ENCODE data around the gene PACSIN3.

The PACSIN3 gene

GRCh38 chr11:47176328-47177228 lies 9.7 kb downstream of the PACSIN3 start, which contains the start of gene ARFGAP2:
ARFGAP2 (minus strand) TSS chr11:47176879; CDS start chr11:47176853, 26 bp downstream.
- DNase-seq (ENCODE audit: low spot score): peak; percentile 96

- DNase-seq (ENCODE audit: low spot score): no peak
These were observed 10.4 kb downstream of the PACSIN3 start for GRCh38 chr11:47175746-47176327.

- no peak for DNase-seq (ENCODE audit: low spot score)
These were observed 13.4 kb downstream of the PACSIN3 start for GRCh38 chr11:47172740-47173336.

- DNase-seq (ENCODE audit: low spot score): no peak
These were observed 14.4 kb downstream of the PACSIN3 start for GRCh38 chr11:47171856-47172255.

GRCh38 chr11:47171061-47171838 lies 15.0 kb downstream of the PACSIN3 start:
- DNase-seq (ENCODE audit: low spot score): no peak

- DNase-seq (ENCODE audit: low spot score): no peak
These were observed 19.9 kb downstream of the PACSIN3 start for GRCh38 chr11:47166368-47166767.

- DNase-seq (ENCODE audit: low spot score): no peak
These were observed 20.9 kb downstream of the PACSIN3 start for GRCh38 chr11:47165253-47165840.

GRCh38 chr11:47164321-47164720 lies 21.9 kb downstream of the PACSIN3 start:
- no peak for DNase-seq (ENCODE audit: low spot score)

GRCh38 chr11:47163898-47164297 lies 22.3 kb downstream of the PACSIN3 start:
- DNase-seq (ENCODE audit: low spot score): no peak

GRCh38 chr11:47163193-47163592 lies 23.0 kb downstream of the PACSIN3 start:
- DNase-seq (ENCODE audit: low spot score): no peak

GRCh38 chr11:47162426-47162825 lies 23.8 kb downstream of the PACSIN3 start:
- no peak for DNase-seq (ENCODE audit: low spot score)

GRCh38 chr11:47161890-47162289 lies 24.3 kb downstream of the PACSIN3 start:
- DNase-seq (ENCODE audit: low spot score): no peak

- DNase-seq (ENCODE audit: low spot score): peak; percentile 49
These were observed 24.9 kb downstream of the PACSIN3 start for GRCh38 chr11:47161134-47161854.

- DNase-seq (ENCODE audit: low spot score): no peak
These were observed 25.5 kb downstream of the PACSIN3 start for GRCh38 chr11:47160753-47161133.

GRCh38 chr11:47158242-47158641 lies 28.0 kb downstream of the PACSIN3 start:
- DNase-seq (ENCODE audit: low spot score): no peak

- DNase-seq (ENCODE audit: low spot score): no peak
These were observed 28.4 kb downstream of the PACSIN3 start for GRCh38 chr11:47157805-47158204.

- DNase-seq (ENCODE audit: low spot score): no peak
These were observed 29.3 kb downstream of the PACSIN3 start for GRCh38 chr11:47156951-47157350.

- DNase-seq (ENCODE audit: low spot score): no peak
These were observed 29.9 kb downstream of the PACSIN3 start for GRCh38 chr11:47156333-47156732.

GRCh38 chr11:47155879-47156278 lies 30.4 kb downstream of the PACSIN3 start:
- no peak for DNase-seq (ENCODE audit: low spot score)

GRCh38 chr11:47154616-47155570 lies 31.3 kb downstream of the PACSIN3 start:
- DNase-seq (ENCODE audit: low spot score): peak; percentile 32
